ENCODE data around the gene MATN1. TPM values are rescaled to one million over a fixed set of nuclear protein-coding genes. Genes with fewer than 3 reads are reported as not detected.
A peak's percentile ranks its signal among the peaks of the same experiment; 100 is the strongest.

MATN1 gene
- total and polyA plus RNA-seq, 2 of the 4 experiments (the other 2 are of a cell fraction): 0.27 TPM; not detected in 1

DNA sequence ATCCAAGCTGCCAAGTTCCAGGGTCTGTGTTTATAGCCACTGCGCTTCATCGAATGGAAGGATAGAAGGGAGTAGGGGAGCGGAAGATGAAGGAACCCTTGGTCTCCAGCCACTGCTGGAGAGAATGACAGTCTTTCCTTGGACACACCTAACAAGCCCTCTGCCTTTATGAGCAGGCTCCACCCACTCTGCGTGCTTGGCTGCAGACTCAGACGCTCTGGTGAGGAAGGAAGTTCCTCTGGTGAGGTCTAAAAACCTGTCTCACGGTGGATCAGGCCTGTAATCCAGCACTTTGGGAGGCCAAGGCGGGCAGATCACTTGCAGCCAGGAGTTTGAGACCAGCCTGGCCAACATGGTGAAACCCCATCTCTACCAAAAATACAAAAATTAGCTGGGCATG, 55.4 kb downstream of the MATN1 start:
- no peak overlapping the region for H4K91ac ChIP-seq (ENCODE audit: insufficient read depth, low read depth, low read length)
- no peaks in the 10 kb centered on the region for H3K9me1 ChIP-seq (ENCODE audit: insufficient read depth, low read length)
- H3K56ac ChIP-seq (ENCODE audit: extremely low read depth, insufficient read depth, low read length): no peak overlapping the region
- H4K8ac ChIP-seq (ENCODE audit: low read depth in 2 of 2, low read length in 2 of 2): no peak overlapping the region
- H2BK15ac ChIP-seq (ENCODE audit: low read depth, low read length): no peak overlapping the region
- peaks cover 17% of the 10 kb centered on the region for H3K27me3 ChIP-seq (ENCODE audit: control insufficient read depth, insufficient read depth, low read length)
- H3K4me3 ChIP-seq (ENCODE audit: insufficient read depth, low read depth, low read length): no peak overlapping the region
- BruUV-seq (replicated peaks): no TSS peak
- intact Hi-C loops (cut with micrococcal nuclease) (no loop called here), dilution Hi-C loops (cut with HindIII; ENCODE audit: low sequenced_read_pairs, unreplicated experiment) (no loop called here), in situ Hi-C loops (cut with MboI; ENCODE audit: low sequenced_read_pairs) (no loop called here)
- no peaks in the 10 kb centered on the region for H3K79me1 ChIP-seq (ENCODE audit: low read depth in 1 of 2, low read length in 2 of 2)
- CTCF ChIA-PET: no interaction called here
- no peak overlapping the region for H2AK9ac ChIP-seq (replicated peaks; ENCODE audit: low read depth, low read length, poor library complexity)
- H3K18ac ChIP-seq (ENCODE audit: low read depth, low read length): no peak overlapping the region
- H2AFZ ChIP-seq (replicated peaks; ENCODE audit: low read length, poor library complexity): peak overlapping the region; percentile 65
- no peak overlapping the region for H3K27ac ChIP-seq (ENCODE audit: insufficient read depth, low read length)
- H2BK120ac ChIP-seq (ENCODE audit: low read depth, low read length): no peak overlapping the region
- no peaks in the 10 kb centered on the region for H3K9me3 ChIP-seq (ENCODE audit: control insufficient read depth, insufficient read depth, low read length)
- POLR2A ChIA-PET (ENCODE audit: unreplicated experiment): interaction anchor here (0.6 kb wide), 1 partner anchor 1366 kb away, joined by 6 read pairs; no protein-coding TSS in a partner anchor
- peak; percentile 3 for DNase-seq
- no peaks in the 10 kb centered on the region for H3K4me1 ChIP-seq (ENCODE audit: control insufficient read depth, insufficient read depth, low read length)
- H3K36me3 ChIP-seq (ENCODE audit: control insufficient read depth, insufficient read depth, low read length): no peaks in the 10 kb centered on the region
- no peak for TF ChIP-seq USF2 (IDR thresholded peaks at IDR 0.05; ENCODE audit: low read depth, low read length)
- no peak for TF ChIP-seq MAZ (IDR thresholded peaks at IDR 0.05; ENCODE audit: borderline replicate concordance, low read depth, low read length)
- TF ChIP-seq MAFK (IDR thresholded peaks at IDR 0.05; ENCODE audit: low read depth, low read length): no peak
- TF ChIP-seq FOS (IDR thresholded peaks at IDR 0.05; ENCODE audit: low read depth, low read length): no peak
- TF ChIP-seq, protein P1, sequence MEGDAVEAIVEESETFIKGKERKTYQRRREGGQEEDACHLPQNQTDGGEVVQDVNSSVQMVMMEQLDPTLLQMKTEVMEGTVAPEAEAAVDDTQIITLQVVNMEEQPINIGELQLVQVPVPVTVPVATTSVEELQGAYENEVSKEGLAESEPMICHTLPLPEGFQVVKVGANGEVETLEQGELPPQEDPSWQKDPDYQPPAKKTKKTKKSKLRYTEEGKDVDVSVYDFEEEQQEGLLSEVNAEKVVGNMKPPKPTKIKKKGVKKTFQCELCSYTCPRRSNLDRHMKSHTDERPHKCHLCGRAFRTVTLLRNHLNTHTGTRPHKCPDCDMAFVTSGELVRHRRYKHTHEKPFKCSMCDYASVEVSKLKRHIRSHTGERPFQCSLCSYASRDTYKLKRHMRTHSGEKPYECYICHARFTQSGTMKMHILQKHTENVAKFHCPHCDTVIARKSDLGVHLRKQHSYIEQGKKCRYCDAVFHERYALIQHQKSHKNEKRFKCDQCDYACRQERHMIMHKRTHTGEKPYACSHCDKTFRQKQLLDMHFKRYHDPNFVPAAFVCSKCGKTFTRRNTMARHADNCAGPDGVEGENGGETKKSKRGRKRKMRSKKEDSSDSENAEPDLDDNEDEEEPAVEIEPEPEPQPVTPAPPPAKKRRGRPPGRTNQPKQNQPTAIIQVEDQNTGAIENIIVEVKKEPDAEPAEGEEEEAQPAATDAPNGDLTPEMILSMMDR (conservative IDR thresholded peaks at IDR 0.05; ENCODE audit: low read depth, low read length): no peak
- TF ChIP-seq RAD21 (IDR thresholded peaks at IDR 0.05; ENCODE audit: low read length): no peak
- no peak for TF ChIP-seq MXI1 (IDR thresholded peaks at IDR 0.05; ENCODE audit: borderline replicate concordance, low read depth, low read length)
- no peak for TF ChIP-seq SMC3 (IDR thresholded peaks at IDR 0.05; ENCODE audit: low read depth, low read length)
- no peak for TF ChIP-seq RFX5 (IDR thresholded peaks at IDR 0.05; ENCODE audit: low read depth, low read length)
- no peak for TF ChIP-seq NFE2L2 (IDR thresholded peaks at IDR 0.05; ENCODE audit: low read depth, low read length)
- no peak for TF ChIP-seq BHLHE40 (IDR thresholded peaks at IDR 0.05; ENCODE audit: low read depth, low read length)
- TF ChIP-seq POLR2A (IDR thresholded peaks at IDR 0.05; ENCODE audit: low read depth, low read length): no peak
- no peak for TF ChIP-seq RCOR1 (IDR thresholded peaks at IDR 0.05; ENCODE audit: insufficient replicate concordance, low read length)
- no peak for TF ChIP-seq ELK1 (IDR thresholded peaks at IDR 0.05; ENCODE audit: borderline replicate concordance, low read depth, low read length)
- no peak overlapping the region for H4K5ac ChIP-seq (ENCODE audit: low read depth, low read length)
- no peak overlapping the region for H3K9ac ChIP-seq (ENCODE audit: low read depth, low read length)
- no peaks in the 10 kb centered on the region for H4K20me1 ChIP-seq (ENCODE audit: insufficient read depth, low read length)
- no peak overlapping the region for H3K4me2 ChIP-seq (ENCODE audit: low read depth, low read length)
- H3K14ac ChIP-seq (replicated peaks; ENCODE audit: low read depth, low read length): no peak overlapping the region
- no peak overlapping the region for H2BK5ac ChIP-seq (ENCODE audit: low read depth, low read length, poor library complexity, severe bottlenecking)
- no peak overlapping the region for H2AK5ac ChIP-seq (ENCODE audit: low read depth, low read length)
- no peak overlapping the region for H3K4ac ChIP-seq (ENCODE audit: low read depth, low read length)
- no CpG with 5 or more reads among the region's 7 CpGs for WGBS, 2 experiments (ENCODE audit: extremely low coverage in 2 of 2, insufficient read length in 1 of 2)
- H2BK20ac ChIP-seq (ENCODE audit: low read depth, low read length): no peak overlapping the region
- peak; percentile 30; the same call in 1 of the 2 replicates for ATAC-seq (ENCODE audit: low read depth)
- no peak overlapping the region for H3K23ac ChIP-seq (ENCODE audit: low read depth, low read length)

All from IMR-90 (cell line).